ENCODE results near the gene NRROS. TPM values are rescaled to one million over a fixed set of nuclear protein-coding genes. Genes with fewer than 3 reads are reported as not detected.
A peak's percentile ranks its signal among the peaks of the same experiment; 100 is the strongest.

The NRROS gene
- total RNA-seq, 6 experiments from 2014 or later = 1.2 to 4.0 (median 2.1) TPM

GRCh38 chr3:196694941-196695848, 55.7 kb downstream of the NRROS start:
- 85% methylated on average over 14 of the region's 17 CpGs for WGBS (ENCODE audit: insufficient coverage, low coverage, low lambda C conversion rate, missing lambda C conversion rate)
- Histone ChIP-seq H3K27ac (no peak overlapping the region), H3K9me3 (no peaks in the 10 kb centered on the region), H3K4me1 (no peaks in the 10 kb centered on the region), H3K36me3 (no peaks in the 10 kb centered on the region), H3K27me3 (no peaks in the 10 kb centered on the region), H3K4me3 (no peak overlapping the region)
- intact Hi-C loops (cut with DNase I) = no loop called here
- DNase-seq (no peak), ATAC-seq (peak in 1 of 4 donors; percentile 24)
- TF ChIP-seq CTCF (IDR thresholded peaks at IDR 0.05) (no peak), POLR2A (IDR thresholded peaks at IDR 0.05) (no peak)

GRCh38 chr3:196695849-196696226, 56.3 kb downstream of the NRROS start:
- H3K4me1 ChIP-seq = no peaks in the 10 kb centered on the region
- H3K27ac ChIP-seq = no peak overlapping the region
- no peaks in the 10 kb centered on the region for H3K27me3 ChIP-seq
- DNase-seq (no peak), ATAC-seq (no peak)
- intact Hi-C loops (cut with DNase I) = no loop called here
- H3K36me3 ChIP-seq = no peaks in the 10 kb centered on the region
- H3K4me3 ChIP-seq = no peak overlapping the region
- no peak for TF ChIP-seq POLR2A (IDR thresholded peaks at IDR 0.05)
- TF ChIP-seq CTCF (IDR thresholded peaks at IDR 0.05) = no peak
- no peaks in the 10 kb centered on the region for H3K9me3 ChIP-seq
- 80% methylated on average over 2 of the region's 5 CpGs for WGBS (ENCODE audit: insufficient coverage, low coverage, low lambda C conversion rate, missing lambda C conversion rate)

GRCh38 chr3:196697270-196697669, 57.8 kb downstream of the NRROS start:
- Histone ChIP-seq H3K36me3 (no peaks in the 10 kb centered on the region), H3K27me3 (no peaks in the 10 kb centered on the region), H3K4me1 (no peaks in the 10 kb centered on the region), H3K4me3 (no peak overlapping the region), H3K27ac (no peak overlapping the region), H3K9me3 (no peaks in the 10 kb centered on the region)
- ATAC-seq (no peak), DNase-seq (no peak)
- 76% methylated on average over 4 of the region's 5 CpGs for WGBS (ENCODE audit: insufficient coverage, low coverage, low lambda C conversion rate, missing lambda C conversion rate)
- intact Hi-C loops (cut with DNase I) = no loop called here
- TF ChIP-seq POLR2A (IDR thresholded peaks at IDR 0.05) (no peak), CTCF (IDR thresholded peaks at IDR 0.05) (no peak)

- no peak for ATAC-seq
- intact Hi-C loops (cut with DNase I) = no loop called here
- WGBS (ENCODE audit: insufficient coverage, low coverage, low lambda C conversion rate, missing lambda C conversion rate) = 82% methylated on average over 6 of the region's 7 CpGs
These were observed 60.3 kb downstream of the NRROS start for GRCh38 chr3:196699749-196700148.

More at GRCh38 chr3:196699749-196700148, 60.3 kb downstream of the NRROS start:
- TF ChIP-seq POLR2A (IDR thresholded peaks at IDR 0.05) (no peak), CTCF (IDR thresholded peaks at IDR 0.05) (no peak)
- DNase-seq = no peak
- Histone ChIP-seq H3K4me1 (no peaks in the 10 kb centered on the region), H3K36me3 (no peaks in the 10 kb centered on the region), H3K27ac (no peak overlapping the region), H3K27me3 (no peaks in the 10 kb centered on the region), H3K4me3 (no peak overlapping the region), H3K9me3 (no peaks in the 10 kb centered on the region)
